T-helper 1 cell treated with Interleukin-12 subunit alpha and Interleukin-12 subunit beta and Interleukin-4 antibody, amounts not matched to agents 30 μg/mL and 1 μg/mL, for 36 hours (primary cell): ENCODE results near the gene AMHR2.

Source experiments
- H3K27ac Mint-ChIP-seq: one replicate; pipeline ENCODE4 v1.8.0; 2021; ENCODE audit warnings: mild to moderate bottlenecking, mixed read lengths
- H3K27me3 Mint-ChIP-seq: one replicate; pipeline ENCODE4 v1.8.0; 2021; ENCODE audit warnings: low read depth, mixed read lengths
- H3K36me3 Mint-ChIP-seq: one replicate; pipeline ENCODE4 v1.8.0; 2021; ENCODE audit warnings: low read depth, mixed read lengths
- H3K4me1 Mint-ChIP-seq: one replicate; pipeline ENCODE4 v1.8.0; 2021; ENCODE audit warnings: low read depth, mixed read lengths
- H3K4me3 Mint-ChIP-seq: one replicate; pipeline ENCODE4 v1.8.0; 2021; ENCODE audit warnings: mild to moderate bottlenecking, moderate library complexity, mixed read lengths
- H3K9me3 Mint-ChIP-seq: one replicate; pipeline ENCODE4 v1.8.0; 2021; ENCODE audit warnings: mixed read lengths

The AMHR2 gene

DNA sequence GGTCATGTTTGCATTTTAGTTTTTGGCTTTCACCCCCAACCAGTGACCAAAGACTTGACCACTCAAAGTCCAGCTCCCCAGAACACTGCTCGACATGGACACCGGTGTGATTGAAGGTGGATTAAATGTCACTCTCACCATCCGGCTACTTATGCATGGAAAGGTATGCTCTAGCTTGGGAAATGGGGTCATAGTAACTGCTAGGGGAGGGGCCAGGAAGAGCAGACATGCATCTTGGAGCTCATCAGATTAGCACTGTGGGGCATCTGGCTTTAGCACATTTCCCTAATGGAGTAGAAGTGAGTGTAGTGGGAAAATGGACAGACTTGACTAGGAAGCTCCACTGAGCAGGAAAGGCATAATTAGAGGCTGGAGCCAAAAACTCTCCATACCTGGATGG is 31.1 kb downstream of the AMHR2 start:
- Mint-ChIP-seq H3K27ac (no peak overlapping the region), H3K9me3 (no peaks in the 10 kb centered on the region), H3K4me1 (peaks cover 37% of the 10 kb centered on the region), H3K4me3 (peak overlapping the region; percentile 99), H3K27me3 (no peaks in the 10 kb centered on the region), H3K36me3 (peaks cover 44% of the 10 kb centered on the region)

DNA sequence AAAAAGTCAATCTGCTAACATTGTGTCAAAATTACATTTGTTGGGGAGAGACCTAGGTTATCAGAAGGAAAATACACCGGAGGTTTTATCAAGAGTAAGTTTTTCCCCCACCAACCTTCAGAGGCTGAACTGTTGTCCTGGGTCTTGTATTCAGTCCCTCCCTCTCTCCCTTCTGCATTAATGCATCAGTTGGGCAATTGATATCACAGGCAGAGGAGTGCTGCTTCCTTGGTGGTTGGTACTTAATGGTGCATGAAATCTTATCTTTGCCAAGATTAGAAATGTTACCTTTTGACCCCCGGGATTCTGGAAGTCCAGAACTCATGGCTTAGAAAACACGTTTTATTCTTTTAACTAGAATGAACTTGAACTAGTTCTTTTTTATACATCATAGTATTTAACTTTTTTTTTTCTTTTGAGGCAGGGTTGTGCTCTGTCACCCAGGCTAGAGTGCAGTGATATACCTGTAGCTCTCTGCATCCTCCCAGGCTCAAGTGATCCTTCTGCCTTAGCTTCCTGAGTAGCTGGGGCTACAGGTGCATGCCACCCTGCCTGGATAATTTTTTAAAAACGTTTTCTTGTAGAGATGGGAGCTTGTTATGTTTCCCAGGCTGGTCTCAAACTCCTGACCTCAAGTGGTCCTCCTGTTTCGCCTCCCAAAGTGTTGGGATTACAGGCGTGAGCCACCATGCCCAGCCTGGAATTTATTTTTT is 33.2 kb downstream of the AMHR2 start:
- H3K4me3 Mint-ChIP-seq: no peak overlapping the region
- peaks cover 59% of the 10 kb centered on the region for H3K36me3 Mint-ChIP-seq
- no peak overlapping the region for H3K27ac Mint-ChIP-seq
- no peaks in the 10 kb centered on the region for H3K9me3 Mint-ChIP-seq
- no peaks in the 10 kb centered on the region for H3K27me3 Mint-ChIP-seq
- peaks cover 43% of the 10 kb centered on the region for H3K4me1 Mint-ChIP-seq

DNA sequence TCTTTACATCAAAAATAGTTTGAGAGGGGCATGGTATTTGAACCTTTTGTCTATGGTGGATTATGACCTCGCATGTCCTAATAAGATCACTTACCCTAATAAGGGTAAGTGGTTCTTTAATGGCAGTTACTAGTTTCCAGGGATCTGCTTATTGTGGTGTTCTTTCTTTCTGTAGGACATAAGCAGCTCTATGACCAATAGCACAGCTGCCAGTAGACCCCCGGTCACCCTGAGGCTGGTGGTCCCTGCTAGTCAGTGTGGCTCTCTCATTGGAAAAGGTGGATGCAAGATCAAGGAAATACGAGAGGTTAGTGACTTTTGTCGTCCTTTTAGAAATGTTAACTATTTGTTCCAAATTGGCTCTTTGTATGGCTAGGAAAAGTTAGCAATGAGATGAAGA is 35.4 kb downstream of the AMHR2 start:
- no peaks in the 10 kb centered on the region for H3K27me3 Mint-ChIP-seq
- peaks cover 67% of the 10 kb centered on the region for H3K36me3 Mint-ChIP-seq
- H3K4me1 Mint-ChIP-seq: peaks cover 34% of the 10 kb centered on the region
- H3K27ac Mint-ChIP-seq: no peak overlapping the region
- no peak overlapping the region for H3K4me3 Mint-ChIP-seq
- H3K9me3 Mint-ChIP-seq: no peaks in the 10 kb centered on the region

DNA sequence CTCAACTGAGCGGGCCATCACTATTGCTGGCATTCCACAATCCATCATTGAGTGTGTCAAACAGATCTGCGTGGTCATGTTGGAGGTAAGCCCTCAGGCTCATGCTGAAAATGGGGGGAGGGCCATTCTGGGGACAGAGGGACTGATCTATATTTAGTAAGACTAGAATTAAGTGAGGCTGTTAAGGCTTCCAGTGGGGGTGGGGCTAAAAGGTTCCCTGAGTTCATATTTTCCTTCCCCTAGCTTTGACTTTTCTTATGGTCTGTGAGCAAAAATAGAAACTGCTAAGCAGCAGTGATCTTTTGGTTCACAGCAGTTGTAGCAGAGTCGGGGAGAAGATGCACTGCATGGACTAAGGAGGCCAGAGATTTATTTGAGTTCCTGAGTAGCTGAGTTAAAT is 37.4 kb downstream of the AMHR2 start:
- no peak overlapping the region for H3K27ac Mint-ChIP-seq
- no peak overlapping the region for H3K4me3 Mint-ChIP-seq
- peaks cover 62% of the 10 kb centered on the region for H3K36me3 Mint-ChIP-seq
- H3K4me1 Mint-ChIP-seq: peaks cover 31% of the 10 kb centered on the region
- no peaks in the 10 kb centered on the region for H3K27me3 Mint-ChIP-seq
- no peaks in the 10 kb centered on the region for H3K9me3 Mint-ChIP-seq

DNA sequence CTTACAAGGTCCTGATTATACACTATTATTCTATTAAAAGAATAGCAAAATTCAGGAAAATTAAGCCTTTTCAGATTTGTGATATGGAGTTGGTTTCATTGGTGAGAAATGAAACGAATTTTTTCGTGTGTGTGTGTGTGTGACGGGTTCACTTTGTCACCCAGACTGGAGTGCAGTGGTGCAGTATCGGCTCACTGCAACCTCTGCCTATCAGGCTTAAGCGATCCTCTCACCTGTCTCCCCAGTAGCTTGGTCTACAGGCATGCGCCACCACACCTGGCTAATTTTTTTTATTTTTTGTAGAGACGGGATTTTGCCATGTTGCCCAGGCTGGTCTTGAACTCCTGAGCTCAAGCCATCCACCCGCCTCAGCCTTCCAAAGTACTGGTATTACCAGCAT is 37.9 kb downstream of the AMHR2 start:
- H3K4me3 Mint-ChIP-seq: no peak overlapping the region
- no peaks in the 10 kb centered on the region for H3K9me3 Mint-ChIP-seq

DNA sequence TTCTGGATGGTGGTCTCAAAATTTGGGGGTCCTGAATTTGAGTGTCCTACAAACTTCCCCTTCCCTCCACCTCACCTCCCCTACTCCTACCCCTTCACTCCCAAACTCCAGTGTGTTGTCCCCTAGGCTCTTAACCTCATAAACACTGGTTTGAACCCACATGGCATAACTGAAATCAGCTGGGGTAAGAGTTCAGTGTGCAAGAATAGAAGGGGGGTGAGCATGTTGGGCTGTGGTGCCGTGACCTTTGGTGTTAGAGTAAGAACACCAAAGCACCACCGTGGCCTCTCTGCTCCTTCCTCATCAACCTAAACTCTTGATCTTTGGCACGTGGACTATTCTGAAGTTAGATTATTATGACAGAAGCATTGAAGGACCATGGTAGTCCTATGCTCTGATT is 39.3 kb downstream of the AMHR2 start:
- Mint-ChIP-seq H3K27me3 (no peaks in the 10 kb centered on the region), H3K36me3 (peaks cover 77% of the 10 kb centered on the region), H3K4me3 (no peak overlapping the region), H3K27ac (no peak overlapping the region), H3K4me1 (peaks cover 31% of the 10 kb centered on the region), H3K9me3 (no peaks in the 10 kb centered on the region)

More for the DNA sequence above, 37.9 kb downstream of the AMHR2 start:
- H3K36me3 Mint-ChIP-seq: peaks cover 65% of the 10 kb centered on the region
- H3K4me1 Mint-ChIP-seq: peaks cover 32% of the 10 kb centered on the region
- no peak overlapping the region for H3K27ac Mint-ChIP-seq
- H3K27me3 Mint-ChIP-seq: no peaks in the 10 kb centered on the region

DNA sequence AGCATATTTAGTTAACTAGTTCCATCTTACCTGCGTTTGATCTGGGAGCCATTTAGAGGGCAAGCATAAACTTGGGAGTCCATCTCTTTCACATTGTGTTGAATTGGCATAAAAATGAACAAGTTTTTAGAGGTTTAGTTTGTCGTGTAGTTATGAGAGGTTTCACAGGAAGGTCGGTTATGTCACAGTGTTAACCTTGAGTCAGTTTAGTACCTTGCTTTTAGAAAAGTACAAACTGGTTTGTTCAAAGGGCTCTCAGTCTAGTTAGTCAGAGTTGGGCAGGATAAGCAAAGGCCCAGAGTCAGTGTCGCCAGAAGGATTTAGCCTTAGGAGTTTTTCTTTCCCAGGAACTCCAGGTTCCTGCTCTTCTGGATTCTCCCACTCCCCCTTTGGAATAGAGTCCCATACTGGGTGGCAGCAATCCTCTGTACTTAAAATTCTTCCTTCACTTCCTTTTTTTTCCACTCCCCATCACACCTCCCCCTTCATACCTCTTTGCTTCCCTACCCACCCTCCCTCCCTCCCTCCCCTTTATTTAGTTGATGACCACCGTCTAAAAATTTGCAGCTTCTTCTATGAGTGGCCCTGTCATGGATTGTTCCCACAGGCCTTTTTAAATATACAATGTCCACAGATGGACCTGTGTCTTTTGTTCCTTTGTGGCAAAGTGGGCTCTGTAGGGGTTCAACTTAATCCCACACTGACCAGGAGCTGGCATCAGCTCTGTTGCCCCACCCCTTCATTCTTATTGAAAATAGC is 40.3 kb downstream of the AMHR2 start:
- Mint-ChIP-seq H3K4me3 (no peak overlapping the region), H3K27me3 (no peaks in the 10 kb centered on the region), H3K36me3 (peaks cover 82% of the 10 kb centered on the region), H3K27ac (no peak overlapping the region), H3K9me3 (no peaks in the 10 kb centered on the region), H3K4me1 (peaks cover 27% of the 10 kb centered on the region)

DNA sequence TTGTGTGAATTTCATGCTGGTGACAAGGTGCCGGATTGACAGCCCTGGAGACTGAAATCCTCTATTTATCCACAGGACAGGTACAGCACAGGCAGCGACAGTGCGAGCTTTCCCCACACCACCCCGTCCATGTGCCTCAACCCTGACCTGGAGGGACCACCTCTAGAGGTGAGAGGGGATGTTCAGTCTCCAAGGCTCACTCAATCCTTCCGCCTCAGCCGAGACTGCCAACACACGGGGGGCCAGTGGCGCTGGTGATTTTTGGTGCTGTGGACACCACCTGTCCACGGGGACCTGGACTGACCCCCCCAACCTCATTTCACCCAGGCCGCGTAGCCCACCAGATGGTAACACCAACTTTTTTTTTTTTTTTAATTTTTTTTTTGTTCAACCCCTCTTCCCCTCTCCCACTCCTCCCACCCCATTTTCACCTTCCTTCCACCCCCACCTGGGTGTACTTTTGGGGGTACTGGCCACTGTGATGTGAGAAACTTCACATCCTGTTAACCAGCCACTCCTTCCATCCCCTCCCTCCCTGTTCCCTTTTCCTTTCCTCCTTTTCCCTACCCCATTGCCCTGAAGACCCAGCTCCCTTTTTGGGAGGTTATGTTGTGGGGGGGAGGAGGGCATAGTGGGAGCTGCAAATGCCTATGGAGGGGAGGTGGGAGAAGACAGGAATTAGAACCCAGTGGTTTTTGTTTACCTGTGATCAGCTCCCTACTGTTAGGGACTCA is 41.2 kb downstream of the AMHR2 start:
- Mint-ChIP-seq H3K9me3 (no peaks in the 10 kb centered on the region), H3K27me3 (no peaks in the 10 kb centered on the region), H3K36me3 (peaks cover 77% of the 10 kb centered on the region), H3K27ac (no peak overlapping the region), H3K4me1 (peaks cover 25% of the 10 kb centered on the region), H3K4me3 (no peak overlapping the region)

- H3K4me3 Mint-ChIP-seq: no peak overlapping the region
- H3K36me3 Mint-ChIP-seq: peaks cover 71% of the 10 kb centered on the region
- H3K4me1 Mint-ChIP-seq: peaks cover 20% of the 10 kb centered on the region
- no peaks in the 10 kb centered on the region for H3K27me3 Mint-ChIP-seq
- H3K27ac Mint-ChIP-seq: no peak overlapping the region
- no peaks in the 10 kb centered on the region for H3K9me3 Mint-ChIP-seq
These were observed 42.0 kb downstream of the AMHR2 start for GRCh38 chr12:53465679-53466078.

DNA sequence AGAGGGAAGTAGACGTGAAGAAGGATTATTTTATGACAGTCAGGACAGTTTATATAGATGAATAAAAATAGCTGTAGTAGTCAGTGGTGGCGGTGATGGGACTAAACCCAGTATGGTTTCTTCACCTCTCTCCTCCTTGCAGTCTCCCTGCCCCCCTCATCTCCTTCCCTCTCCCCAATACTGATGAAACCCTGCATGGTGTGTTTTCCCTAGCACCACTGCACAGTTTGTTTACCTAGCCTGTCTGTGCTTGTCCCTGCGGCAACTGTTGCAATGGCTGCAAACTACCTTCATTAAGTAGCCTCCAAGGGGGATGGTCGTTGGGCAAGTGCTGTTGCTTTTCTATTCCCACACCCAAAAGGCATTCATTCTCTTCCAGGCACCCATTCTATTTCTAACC is 43.0 kb downstream of the AMHR2 start:
- Mint-ChIP-seq H3K4me1 (peaks cover 18% of the 10 kb centered on the region), H3K4me3 (no peak overlapping the region), H3K36me3 (peaks cover 70% of the 10 kb centered on the region), H3K27me3 (no peaks in the 10 kb centered on the region), H3K9me3 (no peaks in the 10 kb centered on the region), H3K27ac (no peak overlapping the region)

- no peak overlapping the region for H3K27ac Mint-ChIP-seq
- H3K27me3 Mint-ChIP-seq: no peaks in the 10 kb centered on the region
- H3K4me1 Mint-ChIP-seq: peaks cover 22% of the 10 kb centered on the region
- no peak overlapping the region for H3K4me3 Mint-ChIP-seq
- H3K36me3 Mint-ChIP-seq: peaks cover 70% of the 10 kb centered on the region
- no peaks in the 10 kb centered on the region for H3K9me3 Mint-ChIP-seq
These were observed 43.4 kb downstream of the AMHR2 start for GRCh38 chr12:53467082-53467481.

DNA sequence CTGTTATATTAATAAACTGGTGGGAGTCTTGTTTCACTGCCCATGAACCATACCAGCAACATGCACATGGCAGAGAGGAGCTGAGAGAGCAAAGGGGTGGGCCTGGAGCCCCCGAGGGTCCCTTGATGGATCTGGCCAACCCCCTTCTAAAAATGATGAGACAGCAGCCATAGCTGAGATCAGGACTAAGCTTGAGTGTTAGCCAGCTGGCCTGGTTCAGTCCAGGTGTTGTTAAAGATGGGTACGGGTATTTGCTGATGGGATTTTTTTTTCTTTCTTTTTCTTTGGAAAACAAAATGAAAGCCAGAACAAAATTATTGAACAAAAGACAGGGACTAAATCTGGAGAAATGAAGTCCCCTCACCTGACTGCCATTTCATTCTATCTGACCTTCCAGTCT is 44.2 kb downstream of the AMHR2 start:
- Mint-ChIP-seq H3K4me1 (peaks cover 25% of the 10 kb centered on the region), H3K9me3 (no peaks in the 10 kb centered on the region), H3K4me3 (no peak overlapping the region), H3K27me3 (no peaks in the 10 kb centered on the region), H3K27ac (no peak overlapping the region), H3K36me3 (peaks cover 70% of the 10 kb centered on the region)

DNA sequence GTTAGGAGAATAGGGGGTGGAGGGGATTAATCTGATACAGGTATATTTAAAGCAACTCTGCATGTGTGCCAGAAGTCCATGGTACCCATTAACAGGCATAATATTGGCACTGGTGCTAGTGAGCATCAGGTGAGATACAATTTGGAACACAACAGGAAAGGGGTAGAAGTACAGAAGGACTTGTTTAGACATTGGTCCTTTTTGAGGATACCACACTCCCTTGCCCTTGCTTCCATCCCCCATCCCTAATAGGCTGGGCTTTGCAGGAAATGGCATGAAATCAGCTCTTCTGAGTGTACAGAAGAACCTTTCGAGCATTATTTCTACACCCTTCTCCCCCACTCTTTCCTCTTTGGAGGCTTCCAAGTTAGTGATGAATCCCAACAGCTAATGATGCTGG is 44.6 kb downstream of the AMHR2 start:
- no peaks in the 10 kb centered on the region for H3K27me3 Mint-ChIP-seq
- no peak overlapping the region for H3K27ac Mint-ChIP-seq
- H3K36me3 Mint-ChIP-seq: peaks cover 66% of the 10 kb centered on the region
- H3K4me3 Mint-ChIP-seq: no peak overlapping the region
- H3K9me3 Mint-ChIP-seq: no peaks in the 10 kb centered on the region
- peaks cover 25% of the 10 kb centered on the region for H3K4me1 Mint-ChIP-seq

GRCh38 chr12:53472056-53472582 is 48.5 kb downstream of the AMHR2 start:
- Mint-ChIP-seq H3K4me1 (peaks cover 24% of the 10 kb centered on the region), H3K4me3 (no peak overlapping the region), H3K27me3 (no peaks in the 10 kb centered on the region), H3K36me3 (peaks cover 66% of the 10 kb centered on the region), H3K27ac (no peak overlapping the region), H3K9me3 (no peaks in the 10 kb centered on the region)
